Thyroid gland (tissue), 4 donors: ENCODE measurements around the gene CDC42BPA. TPM values are rescaled to one million over a fixed set of nuclear protein-coding genes. Genes with fewer than 3 reads are reported as not detected.

ENCODE experiments used
- DNase-seq, 2 donors: peaks; one replicate each; pipeline ENCODE4 v3.0.0-alpha.2; 2019
- H3K27ac ChIP-seq, 3 donors: fragments of 200-600 bp; sonication (generic); 1 replicate in 2 of 3; 2 replicates in 1 of 3; pipeline ENCODE4 v1.5.1; 2016 to 2019; ENCODE audit warnings: mild to moderate bottlenecking in 1 of 3, moderate library complexity in 1 of 3
- H3K27me3 ChIP-seq: fragments of 200-600 bp; sonication (generic); one replicate; pipeline ENCODE4 v1.5.1; 2019
- H3K36me3 ChIP-seq, 2 donors: fragments of 200-600 bp; sonication (generic); one replicate each; pipeline ENCODE4 v1.5.1; 2016 to 2019
- H3K4me1 ChIP-seq, 2 donors: fragments of 200-600 bp; sonication (generic); one replicate each; pipeline ENCODE4 v1.5.1; 2017 to 2019
- H3K4me3 ChIP-seq, 3 donors: fragments of 200-600 bp; sonication (generic); replicated peaks in 1 of 3; 1 replicate in 2 of 3; 2 replicates in 1 of 3; pipeline ENCODE4 v1.5.1; 2016; ENCODE audit warnings: mild to moderate bottlenecking in 1 of 3
- H3K9me3 ChIP-seq: fragments of 200-600 bp; sonication (generic); one replicate; pipeline ENCODE4 v1.5.1; 2017
- CTCF ChIP-seq, 6 experiments: fragments of 200-600 bp in 3 of 6; fragments of 450-650 bp in 3 of 6; sonication (generic) in 3 of 6; IDR thresholded peaks; one replicate each; pipeline ENCODE4 v1.5.1; 2016 to 2019; ENCODE audit warnings: antibody characterized with exemption in 6 of 6, mild to moderate bottlenecking in 2 of 6, inconsistent platforms in 1 of 6, moderate library complexity in 1 of 6
- POLR2A ChIP-seq, 2 donors: fragments of 450-650 bp; IDR thresholded peaks; one replicate each; pipeline ENCODE4 v1.6.1; 2017; ENCODE audit warnings: antibody characterized with exemption in 2 of 2, mild to moderate bottlenecking in 2 of 2, moderate library complexity in 1 of 2
- WGBS, 2 donors: methylation state at CpG; one replicate each; pipeline ENCODE4 v1.1.5; 2017; 5-methylcytosine and 5-hydroxymethylcytosine counted together
- intact Hi-C: fragments of 100-400 bp; cut with DNase I; formaldehyde crosslinking; loops from one replicate; pipeline ENCODE4 v1.15.1; 2023
- total RNA-seq, 4 donors: library from RNA; depleted of rRNA; stranded (reverse); fragments of >200 nt; gene quantifications; one replicate each; pipeline ENCODE4 v1.2.3, GENCODE V29; 2016

CDC42BPA gene
- total RNA-seq, 4 donors from 2014 or later = 25.0 to 50.0 (median 30.5) TPM

- no peak for DNase-seq
- Histone ChIP-seq H3K27ac (no peak overlapping the region), H3K27me3 (no peaks in the 10 kb centered on the region), H3K4me3 (no peak overlapping the region), H3K9me3 (no peaks in the 10 kb centered on the region), H3K36me3 (peaks cover 0 to 5% of the 10 kb centered on the region in 2 donors), H3K4me1 (peaks cover 18 to 28% of the 10 kb centered on the region in 2 donors)
- no peak for TF ChIP-seq CTCF (IDR thresholded peaks at IDR 0.05)
- TF ChIP-seq POLR2A (IDR thresholded peaks at IDR 0.05) = no peak
- 85 to 93% methylated on average over 11 to 13 of the region's 18 CpGs for WGBS, 2 donors
- intact Hi-C loops = no loop called here
Measured at GRCh38 chr1:226984521-226985238, 333.6 kb downstream of the CDC42BPA start.

- Histone ChIP-seq H3K4me1 (peaks cover 11 to 21% of the 10 kb centered on the region in 2 donors), H3K27ac (no peak overlapping the region), H3K9me3 (no peaks in the 10 kb centered on the region), H3K27me3 (no peaks in the 10 kb centered on the region), H3K4me3 (no peak overlapping the region), H3K36me3 (peaks cover 0 to 5% of the 10 kb centered on the region in 2 donors)
- DNase-seq = no peak
- intact Hi-C loops = no loop called here
- no peak for TF ChIP-seq CTCF (IDR thresholded peaks at IDR 0.05)
- no peak for TF ChIP-seq POLR2A (IDR thresholded peaks at IDR 0.05)
- 87 to 91% methylated on average over 3 to 5 of the region's 5 CpGs for WGBS, 2 donors
Measured at GRCh38 chr1:226983992-226984364, 334.3 kb downstream of the CDC42BPA start.

DNA sequence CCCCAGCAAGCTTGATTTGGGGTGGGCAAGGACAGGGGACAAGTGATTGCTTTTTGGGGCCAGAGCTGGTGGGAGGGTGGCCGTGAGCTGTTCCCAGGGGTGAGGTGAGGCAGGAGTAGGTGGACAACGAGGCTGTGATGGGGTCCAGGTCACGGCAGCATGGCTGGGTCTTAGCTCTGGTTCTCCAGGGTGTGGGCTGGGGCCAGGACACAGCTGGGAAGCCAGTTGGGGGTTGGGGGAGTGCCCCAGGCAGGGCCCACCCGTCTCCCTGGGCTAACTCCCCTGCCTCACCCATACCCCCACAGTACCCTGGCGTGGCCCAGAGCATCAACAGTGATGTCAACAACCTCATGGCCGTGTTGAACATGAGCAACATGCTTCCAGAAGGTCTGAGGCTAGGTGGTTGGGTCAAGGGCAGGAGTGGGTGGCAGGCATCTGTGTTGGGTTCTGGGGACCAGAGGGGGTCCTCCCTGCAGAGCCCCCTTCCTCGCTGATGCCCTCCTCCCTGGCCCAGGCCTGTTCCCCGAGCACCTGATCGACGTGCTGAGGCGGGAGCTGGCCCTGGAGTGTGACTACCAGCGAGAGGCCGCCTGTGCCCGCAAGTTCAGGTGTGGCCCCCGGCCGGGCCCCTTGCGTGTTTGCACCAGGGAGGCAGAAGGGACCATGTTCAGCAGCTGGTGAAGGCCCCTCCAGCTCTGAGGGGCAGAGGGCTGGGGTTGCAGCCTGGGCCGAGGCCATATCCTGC, 334.9 kb downstream of the CDC42BPA start:
- DNase-seq = no peak
- intact Hi-C loops = no loop called here
- H3K27ac ChIP-seq = no peak overlapping the region
- no peaks in the 10 kb centered on the region for H3K27me3 ChIP-seq
- no peak overlapping the region for H3K4me3 ChIP-seq
- H3K4me1 ChIP-seq = peaks cover 6 to 16% of the 10 kb centered on the region in 2 donors
- TF ChIP-seq CTCF (IDR thresholded peaks at IDR 0.05) (no peak), POLR2A (IDR thresholded peaks at IDR 0.05) (no peak)
- no peaks in the 10 kb centered on the region for H3K9me3 ChIP-seq
- WGBS, 2 donors = 91 to 96% methylated on average over 6 to 16 of the region's 18 CpGs
- H3K36me3 ChIP-seq = peaks cover 0 to 5% of the 10 kb centered on the region in 2 donors

DNA sequence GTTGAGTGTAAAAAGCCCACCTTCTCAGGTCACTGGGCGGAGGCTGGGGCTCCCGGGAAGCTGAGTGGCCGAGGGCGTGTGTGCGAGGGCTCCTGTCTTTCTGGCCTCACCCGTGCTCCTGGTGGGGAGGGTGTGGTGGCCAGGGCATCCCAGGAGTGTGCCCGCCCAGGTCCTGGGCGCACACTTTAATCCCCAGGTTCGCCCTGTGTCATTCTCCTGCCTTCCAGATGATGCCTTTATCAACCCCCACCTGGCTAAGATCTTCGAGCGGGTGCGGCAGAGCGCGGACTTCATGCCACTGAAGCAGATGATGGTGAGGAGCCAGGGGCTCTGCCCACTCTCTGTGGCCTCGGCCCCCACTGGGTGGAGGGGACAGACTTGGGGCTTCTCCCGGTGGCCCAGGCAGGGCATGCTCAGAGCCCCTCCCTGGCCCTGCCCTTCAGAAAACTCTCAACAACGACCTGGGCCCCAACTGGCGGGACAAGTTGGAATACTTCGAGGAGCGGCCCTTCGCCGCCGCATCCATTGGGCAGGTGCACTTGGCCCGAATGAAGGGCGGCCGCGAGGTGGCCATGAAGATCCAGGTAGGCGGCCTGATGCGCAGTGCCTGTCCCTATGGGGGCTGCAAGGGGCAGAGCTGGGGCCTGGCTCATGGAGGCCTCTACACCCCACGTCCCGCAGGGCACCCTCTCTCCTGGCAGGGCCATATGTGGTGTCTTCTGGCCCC, 335.7 kb downstream of the CDC42BPA start:
- Histone ChIP-seq H3K36me3 (peaks cover 0 to 13% of the 10 kb centered on the region in 2 donors), H3K4me1 (peaks cover 0 to 7% of the 10 kb centered on the region in 2 donors), H3K27ac (no peak overlapping the region), H3K9me3 (no peaks in the 10 kb centered on the region), H3K27me3 (no peaks in the 10 kb centered on the region), H3K4me3 (no peak overlapping the region)
- DNase-seq = no peak
- TF ChIP-seq CTCF (IDR thresholded peaks at IDR 0.05) (no peak), POLR2A (IDR thresholded peaks at IDR 0.05) (no peak)
- intact Hi-C loops = no loop called here
- WGBS, 2 donors = 95 to 97% methylated on average over 16 to 28 of the region's 31 CpGs
